Thyroid gland (tissue), 4 donors: ENCODE measurements around the gene GALNT18. TPM values are rescaled to one million over a fixed set of nuclear protein-coding genes. Genes with fewer than 3 reads are reported as not detected.
"Not testable (repeated sequence)": the region's sequence is repeated elsewhere in the genome, so short reads cannot be mapped to it uniquely, and the experiment has no call there.

ENCODE experiments used
- DNase-seq, 2 donors: peaks; one replicate each; pipeline ENCODE4 v3.0.0-alpha.2; 2019
- H3K27ac ChIP-seq, 3 donors: fragments of 200-600 bp; sonication (generic); 1 replicate in 2 of 3; 2 replicates in 1 of 3; pipeline ENCODE4 v1.5.1; 2016 to 2019; ENCODE audit warnings: mild to moderate bottlenecking in 1 of 3, moderate library complexity in 1 of 3
- H3K27me3 ChIP-seq: fragments of 200-600 bp; sonication (generic); one replicate; pipeline ENCODE4 v1.5.1; 2019
- H3K36me3 ChIP-seq, 2 donors: fragments of 200-600 bp; sonication (generic); one replicate each; pipeline ENCODE4 v1.5.1; 2016 to 2019
- H3K4me1 ChIP-seq, 2 donors: fragments of 200-600 bp; sonication (generic); one replicate each; pipeline ENCODE4 v1.5.1; 2017 to 2019
- H3K4me3 ChIP-seq, 3 donors: fragments of 200-600 bp; sonication (generic); replicated peaks in 1 of 3; 1 replicate in 2 of 3; 2 replicates in 1 of 3; pipeline ENCODE4 v1.5.1; 2016; ENCODE audit warnings: mild to moderate bottlenecking in 1 of 3
- H3K9me3 ChIP-seq: fragments of 200-600 bp; sonication (generic); one replicate; pipeline ENCODE4 v1.5.1; 2017
- CTCF ChIP-seq, 6 experiments: fragments of 200-600 bp in 3 of 6; fragments of 450-650 bp in 3 of 6; sonication (generic) in 3 of 6; IDR thresholded peaks; one replicate each; pipeline ENCODE4 v1.5.1; 2016 to 2019; ENCODE audit warnings: antibody characterized with exemption in 6 of 6, mild to moderate bottlenecking in 2 of 6, inconsistent platforms in 1 of 6, moderate library complexity in 1 of 6
- POLR2A ChIP-seq, 2 donors: fragments of 450-650 bp; IDR thresholded peaks; one replicate each; pipeline ENCODE4 v1.6.1; 2017; ENCODE audit warnings: antibody characterized with exemption in 2 of 2, mild to moderate bottlenecking in 2 of 2, moderate library complexity in 1 of 2
- WGBS, 2 donors: methylation state at CpG; one replicate each; pipeline ENCODE4 v1.1.5; 2017; 5-methylcytosine and 5-hydroxymethylcytosine counted together
- intact Hi-C: fragments of 100-400 bp; cut with DNase I; formaldehyde crosslinking; loops from one replicate; pipeline ENCODE4 v1.15.1; 2023
- total RNA-seq, 4 donors: library from RNA; depleted of rRNA; stranded (reverse); fragments of >200 nt; gene quantifications; one replicate each; pipeline ENCODE4 v1.2.3, GENCODE V29; 2016

GALNT18 gene
- total RNA-seq, 4 donors from 2014 or later, result 60.7 to 93.8 (median 87.5) TPM

GRCh38 chr11:11451501-11452005 lies 170.3 kb downstream of the GALNT18 start:
- TF ChIP-seq CTCF (IDR thresholded peaks at IDR 0.05) (no peak), POLR2A (IDR thresholded peaks at IDR 0.05) (no peak)
- no peak overlapping the region for H3K4me3 ChIP-seq
- H3K36me3 ChIP-seq, result no peaks in the 10 kb centered on the region
- 71 to 80% methylated on average over 4 of the region's 4 CpGs for WGBS, 2 donors
- H3K27me3 ChIP-seq, result no peaks in the 10 kb centered on the region
- H3K9me3 ChIP-seq, result no peaks in the 10 kb centered on the region
- intact Hi-C loops, result no loop called here
- H3K27ac ChIP-seq, result no peak overlapping the region
- DNase-seq, result no peak
- peaks cover 18 to 34% of the 10 kb centered on the region in 2 donors for H3K4me1 ChIP-seq

GRCh38 chr11:11450744-11451362 lies 171.0 kb downstream of the GALNT18 start:
- TF ChIP-seq POLR2A (IDR thresholded peaks at IDR 0.05) (no peak), CTCF (IDR thresholded peaks at IDR 0.05) (no peak)
- Histone ChIP-seq H3K9me3 (no peaks in the 10 kb centered on the region), H3K27ac (no peak overlapping the region), H3K27me3 (no peaks in the 10 kb centered on the region), H3K4me3 (no peak overlapping the region), H3K36me3 (no peaks in the 10 kb centered on the region), H3K4me1 (peaks cover 20 to 34% of the 10 kb centered on the region in 2 donors)
- 68 to 71% methylated on average over 5 of the region's 5 CpGs for WGBS, 2 donors
- no peak for DNase-seq
- intact Hi-C loops, result no loop called here

GRCh38 chr11:11449327-11449726 lies 172.5 kb downstream of the GALNT18 start:
- DNase-seq, result peak; percentile 15 to 35

GRCh38 chr11:11448626-11449025 lies 173.2 kb downstream of the GALNT18 start:
- Histone ChIP-seq H3K27ac (no peak overlapping the region), H3K9me3 (no peaks in the 10 kb centered on the region), H3K4me3 (no peak overlapping the region), H3K4me1 (peaks cover 37 to 53% of the 10 kb centered on the region in 2 donors), H3K27me3 (no peaks in the 10 kb centered on the region), H3K36me3 (no peaks in the 10 kb centered on the region)
- DNase-seq, result no peak
- intact Hi-C loops, result no loop called here
- 93 to 96% methylated on average over 12 of the region's 12 CpGs for WGBS, 2 donors
- no peak for TF ChIP-seq CTCF (IDR thresholded peaks at IDR 0.05)
- TF ChIP-seq POLR2A (IDR thresholded peaks at IDR 0.05), result no peak

More at GRCh38 chr11:11449327-11449726, 172.5 kb downstream of the GALNT18 start:
- intact Hi-C loops, result no loop called here
- H3K27me3 ChIP-seq, result no peaks in the 10 kb centered on the region
- WGBS, 2 donors, result 85% methylated on average over 3 of the region's 3 CpGs
- no peak overlapping the region for H3K4me3 ChIP-seq
- TF ChIP-seq POLR2A (IDR thresholded peaks at IDR 0.05) (no peak), CTCF (IDR thresholded peaks at IDR 0.05) (no peak)
- H3K4me1 ChIP-seq, result peaks cover 33 to 46% of the 10 kb centered on the region in 2 donors
- H3K27ac ChIP-seq, result no peak overlapping the region
- no peaks in the 10 kb centered on the region for H3K36me3 ChIP-seq
- no peaks in the 10 kb centered on the region for H3K9me3 ChIP-seq

- H3K27ac ChIP-seq, intact Hi-C loops, H3K4me3 ChIP-seq, H3K9me3 ChIP-seq, H3K27me3 ChIP-seq, H3K36me3 ChIP-seq, DNase-seq: not testable (repeated sequence)
- 96 to 98% methylated on average over 3 of the region's 3 CpGs for WGBS, 2 donors
- H3K4me1 ChIP-seq, result peaks cover 40 to 56% of the 10 kb centered on the region in 2 donors
Observed at GRCh38 chr11:11447601-11448000, 174.2 kb downstream of the GALNT18 start.
